ENCODE data around the gene CALD1.

DNA sequence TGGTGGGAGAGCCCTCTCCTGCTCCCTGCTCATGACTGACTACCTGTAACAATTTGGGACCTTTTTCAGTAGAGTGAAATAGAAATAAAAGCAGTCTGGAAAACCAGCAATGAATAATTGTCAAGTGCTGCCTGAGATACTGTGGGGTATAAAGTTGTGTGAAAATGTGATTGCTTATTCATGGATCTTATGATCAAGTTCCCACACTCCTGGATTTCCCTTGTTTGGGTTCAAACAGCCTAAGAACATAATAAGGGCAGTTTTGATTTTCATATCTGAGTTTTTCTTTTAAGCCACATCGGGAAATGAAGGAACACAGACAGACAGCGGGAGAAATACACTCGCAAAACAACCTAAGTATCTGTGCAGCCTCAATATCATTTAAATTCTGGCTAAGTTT is 52.9 kb downstream of the CALD1 start:
- TF ChIP-seq POLR2A (IDR thresholded peaks at IDR 0.05; ENCODE audit: low read depth, low read length): no peak
- TF ChIP-seq POLR2AphosphoS5 (IDR thresholded peaks at IDR 0.05; ENCODE audit: low read depth, low read length): no peak
- TF ChIP-seq TAF1 (IDR thresholded peaks at IDR 0.05; ENCODE audit: low read depth, low read length): no peak
- no peak for TF ChIP-seq PAX5 (IDR thresholded peaks at IDR 0.05; ENCODE audit: insufficient read depth, low read length, severe bottlenecking)
- no peak for TF ChIP-seq SPI1 (IDR thresholded peaks at IDR 0.05; ENCODE audit: low read depth, low read length)

All from GM12891 (cell line).